Transverse colon (tissue), 4 donors: Measurements from ENCODE around the gene BCL2L1.

Source experiments
- POLR2A ChIP-seq: fragments of 450-650 bp; IDR thresholded peaks from one replicate; pipeline ENCODE4 v1.6.1; 2016; ENCODE audit warnings: antibody characterized with exemption, mild to moderate bottlenecking, moderate library complexity
- POLR2AphosphoS5 ChIP-seq, 3 donors: sonication (generic); formaldehyde crosslinking; IDR thresholded peaks; one replicate each; pipeline ENCODE4 v1.6.1; 2016; ENCODE audit warnings: antibody characterized with exemption in 3 of 3
- TF ChIP-seq, protein P1 (sequence below), 5 experiments: fragments of 200-600 bp in 3 of 5; fragments of 450-650 bp in 2 of 5; sonication (generic) in 3 of 5; IDR thresholded peaks; 1 replicate in 2 of 5; 2 replicates in 3 of 5; pipeline ENCODE4 v1.5.1; 2016 to 2017; ENCODE audit warnings: antibody characterized with exemption in 5 of 5, inconsistent platforms in 3 of 5, mild to moderate bottlenecking in 2 of 5, moderate library complexity in 1 of 5

DNA sequence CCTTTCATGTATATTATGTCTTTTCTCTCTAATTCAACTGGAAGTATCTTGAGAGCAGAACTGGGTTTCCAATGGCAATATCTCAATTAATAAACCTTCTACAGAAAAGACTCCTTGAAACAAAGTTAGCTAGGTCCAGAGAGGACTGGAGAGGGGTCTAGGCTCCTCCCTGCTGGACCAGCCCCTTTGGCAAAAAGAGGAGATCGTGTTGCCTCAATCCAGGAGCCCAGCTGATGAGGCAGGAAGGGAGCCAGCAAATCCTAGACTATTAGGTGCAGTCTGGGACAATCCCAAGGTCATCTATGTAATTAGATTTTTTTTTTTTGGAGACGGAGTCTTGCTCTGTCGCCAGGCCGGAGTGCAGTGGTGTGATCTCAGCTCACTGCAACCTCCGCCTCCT lies 21.9 kb downstream of the BCL2L1 start:
- TF ChIP-seq POLR2A: no peak
- TF ChIP-seq, protein P1, sequence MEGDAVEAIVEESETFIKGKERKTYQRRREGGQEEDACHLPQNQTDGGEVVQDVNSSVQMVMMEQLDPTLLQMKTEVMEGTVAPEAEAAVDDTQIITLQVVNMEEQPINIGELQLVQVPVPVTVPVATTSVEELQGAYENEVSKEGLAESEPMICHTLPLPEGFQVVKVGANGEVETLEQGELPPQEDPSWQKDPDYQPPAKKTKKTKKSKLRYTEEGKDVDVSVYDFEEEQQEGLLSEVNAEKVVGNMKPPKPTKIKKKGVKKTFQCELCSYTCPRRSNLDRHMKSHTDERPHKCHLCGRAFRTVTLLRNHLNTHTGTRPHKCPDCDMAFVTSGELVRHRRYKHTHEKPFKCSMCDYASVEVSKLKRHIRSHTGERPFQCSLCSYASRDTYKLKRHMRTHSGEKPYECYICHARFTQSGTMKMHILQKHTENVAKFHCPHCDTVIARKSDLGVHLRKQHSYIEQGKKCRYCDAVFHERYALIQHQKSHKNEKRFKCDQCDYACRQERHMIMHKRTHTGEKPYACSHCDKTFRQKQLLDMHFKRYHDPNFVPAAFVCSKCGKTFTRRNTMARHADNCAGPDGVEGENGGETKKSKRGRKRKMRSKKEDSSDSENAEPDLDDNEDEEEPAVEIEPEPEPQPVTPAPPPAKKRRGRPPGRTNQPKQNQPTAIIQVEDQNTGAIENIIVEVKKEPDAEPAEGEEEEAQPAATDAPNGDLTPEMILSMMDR (IDR thresholded peaks at IDR 0.05): no peak
- no peak for TF ChIP-seq POLR2AphosphoS5 (IDR thresholded peaks at IDR 0.05)
